ENCODE data around the gene THSD7B. TPM values are rescaled to one million over a fixed set of nuclear protein-coding genes. Genes with fewer than 3 reads are reported as not detected.

THSD7B gene
- total RNA-seq, 1 donor from 2014 or later = 10.5 TPM

DNA sequence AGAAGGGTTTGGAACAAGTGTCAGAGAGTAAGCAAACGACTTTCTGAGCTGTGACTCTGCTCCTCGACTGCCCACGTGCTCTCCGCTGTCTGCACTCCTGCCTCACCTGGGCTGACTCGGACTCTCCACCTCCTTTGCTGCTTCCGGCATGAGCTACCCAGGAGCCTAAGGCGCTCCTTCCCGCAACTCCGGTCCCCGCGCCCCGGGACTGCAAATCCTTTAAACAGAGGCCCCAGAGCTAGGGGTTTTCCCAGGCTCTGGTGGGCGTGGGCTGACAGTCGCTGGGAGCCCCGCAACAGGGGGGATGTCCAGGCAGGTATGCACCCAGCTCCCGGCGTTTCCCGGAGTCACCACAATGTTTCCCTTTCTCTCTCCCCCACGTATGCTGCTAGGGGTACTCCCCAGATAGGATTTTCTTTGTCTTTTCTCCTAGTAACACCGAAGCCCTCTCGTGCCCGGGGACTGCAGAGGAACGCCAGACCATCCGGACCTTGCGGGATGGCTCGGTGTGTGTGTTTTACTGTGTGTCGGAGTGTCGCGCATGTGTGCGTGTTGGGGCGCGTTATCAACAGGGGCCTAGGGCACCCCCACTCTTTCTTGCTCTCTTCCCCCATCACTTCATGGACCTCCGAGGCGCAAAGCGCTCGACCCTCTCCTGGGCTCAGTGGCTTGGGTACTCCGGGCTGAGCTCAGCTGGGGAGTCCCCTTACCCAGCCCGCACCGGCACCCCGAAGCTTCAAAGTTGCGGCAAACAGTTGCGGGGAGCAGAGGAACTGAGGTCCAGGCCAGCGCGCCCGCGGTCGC is 691 bp upstream of the THSD7B start:
- peak overlapping the region; percentile 89 for H3K4me3 Mint-ChIP-seq (ENCODE audit: unreplicated experiment)
- peak; percentile 15 for DNase-seq (ENCODE audit: low spot score)

DNA sequence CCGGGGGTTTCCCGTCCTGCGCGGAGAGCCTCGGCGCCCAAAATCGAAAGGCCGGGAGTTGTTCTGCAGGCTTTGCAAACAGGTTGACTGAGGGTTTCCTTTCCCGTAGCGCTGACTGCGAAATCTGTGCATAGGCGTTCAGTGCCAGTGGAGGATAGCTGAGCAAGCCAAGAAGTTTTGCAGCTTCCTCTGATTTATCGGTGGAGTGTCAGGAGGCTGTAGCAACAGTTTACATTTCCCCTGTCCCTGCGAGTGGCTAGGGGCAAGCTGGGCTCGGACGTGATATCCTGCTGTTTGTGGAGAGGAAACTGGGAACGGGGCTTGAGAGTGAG is 694 bp downstream of the THSD7B start:
- no peak overlapping the region for H3K27ac Mint-ChIP-seq (ENCODE audit: unreplicated experiment)
- peaks cover 10% of the 10 kb centered on the region for H3K4me1 Mint-ChIP-seq (ENCODE audit: unreplicated experiment)
- peaks cover 13% of the 10 kb centered on the region for H3K27me3 Mint-ChIP-seq (ENCODE audit: unreplicated experiment)
- peak overlapping the region; percentile 90 for H3K4me3 Mint-ChIP-seq (ENCODE audit: unreplicated experiment)
- TF ChIP-seq, protein P1, sequence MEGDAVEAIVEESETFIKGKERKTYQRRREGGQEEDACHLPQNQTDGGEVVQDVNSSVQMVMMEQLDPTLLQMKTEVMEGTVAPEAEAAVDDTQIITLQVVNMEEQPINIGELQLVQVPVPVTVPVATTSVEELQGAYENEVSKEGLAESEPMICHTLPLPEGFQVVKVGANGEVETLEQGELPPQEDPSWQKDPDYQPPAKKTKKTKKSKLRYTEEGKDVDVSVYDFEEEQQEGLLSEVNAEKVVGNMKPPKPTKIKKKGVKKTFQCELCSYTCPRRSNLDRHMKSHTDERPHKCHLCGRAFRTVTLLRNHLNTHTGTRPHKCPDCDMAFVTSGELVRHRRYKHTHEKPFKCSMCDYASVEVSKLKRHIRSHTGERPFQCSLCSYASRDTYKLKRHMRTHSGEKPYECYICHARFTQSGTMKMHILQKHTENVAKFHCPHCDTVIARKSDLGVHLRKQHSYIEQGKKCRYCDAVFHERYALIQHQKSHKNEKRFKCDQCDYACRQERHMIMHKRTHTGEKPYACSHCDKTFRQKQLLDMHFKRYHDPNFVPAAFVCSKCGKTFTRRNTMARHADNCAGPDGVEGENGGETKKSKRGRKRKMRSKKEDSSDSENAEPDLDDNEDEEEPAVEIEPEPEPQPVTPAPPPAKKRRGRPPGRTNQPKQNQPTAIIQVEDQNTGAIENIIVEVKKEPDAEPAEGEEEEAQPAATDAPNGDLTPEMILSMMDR (IDR thresholded peaks at IDR 0.05; ENCODE audit: unreplicated experiment) = no peak
- H3K36me3 Mint-ChIP-seq (ENCODE audit: low read depth, unreplicated experiment) = no peaks in the 10 kb centered on the region
- no peaks in the 10 kb centered on the region for H3K9me3 Mint-ChIP-seq (ENCODE audit: unreplicated experiment)
- DNase-seq (ENCODE audit: low spot score) = peak; percentile 37

More for the DNA sequence above, 691 bp upstream of the THSD7B start:
- Mint-ChIP-seq H3K36me3 (ENCODE audit: low read depth, unreplicated experiment) (no peaks in the 10 kb centered on the region), H3K27ac (ENCODE audit: unreplicated experiment) (peak overlapping the region; percentile 33), H3K4me1 (ENCODE audit: unreplicated experiment) (peaks cover 10% of the 10 kb centered on the region), H3K9me3 (ENCODE audit: unreplicated experiment) (no peaks in the 10 kb centered on the region), H3K27me3 (ENCODE audit: unreplicated experiment) (peaks cover 13% of the 10 kb centered on the region)
- TF ChIP-seq, protein P1 (IDR thresholded peaks at IDR 0.05; ENCODE audit: unreplicated experiment) = no peak

DNA sequence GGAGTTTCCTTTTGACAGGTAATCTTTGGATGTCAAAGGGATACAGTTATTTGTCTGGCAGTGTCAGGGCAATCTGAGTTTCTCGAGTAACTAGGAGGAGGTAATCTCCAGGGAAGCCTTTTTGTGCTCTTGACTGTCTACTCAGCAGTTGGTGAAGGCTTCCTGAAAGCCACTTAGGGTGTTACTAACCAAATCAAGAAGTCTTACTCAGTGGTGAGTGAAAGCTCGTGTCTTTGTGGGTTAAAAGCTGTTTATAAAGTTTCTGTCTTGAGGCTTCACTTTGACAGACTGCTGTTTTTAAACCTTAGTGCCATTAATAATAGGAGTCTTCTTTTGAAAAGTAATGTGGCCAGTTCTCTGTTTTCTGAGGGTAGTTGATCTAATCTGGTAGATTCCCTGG is 1.7 kb downstream of the THSD7B start:
- Mint-ChIP-seq H3K27ac (ENCODE audit: unreplicated experiment) (no peak overlapping the region), H3K4me1 (ENCODE audit: unreplicated experiment) (peaks cover 10% of the 10 kb centered on the region), H3K4me3 (ENCODE audit: unreplicated experiment) (peak overlapping the region; percentile 90), H3K9me3 (ENCODE audit: unreplicated experiment) (no peaks in the 10 kb centered on the region), H3K36me3 (ENCODE audit: low read depth, unreplicated experiment) (no peaks in the 10 kb centered on the region), H3K27me3 (ENCODE audit: unreplicated experiment) (peaks cover 15% of the 10 kb centered on the region)
- no peak for DNase-seq (ENCODE audit: low spot score)
- TF ChIP-seq, protein P1 (IDR thresholded peaks at IDR 0.05; ENCODE audit: unreplicated experiment) = no peak

DNA sequence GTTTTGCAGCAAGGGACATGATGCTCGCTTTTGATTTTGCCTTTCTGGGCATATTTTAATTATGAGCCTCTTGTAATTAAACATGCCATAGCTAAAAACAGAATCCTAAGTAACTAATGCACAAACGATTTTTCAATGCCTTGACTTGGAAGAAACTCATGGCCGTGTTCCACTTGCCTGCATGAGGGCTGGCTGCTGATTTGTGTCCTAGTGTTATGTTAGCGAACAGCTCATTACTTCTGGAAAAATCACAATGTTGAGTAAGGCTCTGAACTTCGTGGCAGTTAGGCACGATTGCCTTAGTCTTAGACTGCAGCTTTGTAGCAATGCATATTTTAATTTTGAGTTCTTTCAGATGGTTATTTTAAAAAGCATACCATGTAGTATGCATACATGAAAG is 4.5 kb downstream of the THSD7B start:
- peaks cover 8% of the 10 kb centered on the region for H3K4me1 Mint-ChIP-seq (ENCODE audit: unreplicated experiment)
- H3K4me3 Mint-ChIP-seq (ENCODE audit: unreplicated experiment) = no peak overlapping the region
- H3K27ac Mint-ChIP-seq (ENCODE audit: unreplicated experiment) = no peak overlapping the region
- H3K36me3 Mint-ChIP-seq (ENCODE audit: low read depth, unreplicated experiment) = no peaks in the 10 kb centered on the region
- TF ChIP-seq, protein P1 (IDR thresholded peaks at IDR 0.05; ENCODE audit: unreplicated experiment) = no peak
- no peak for DNase-seq (ENCODE audit: low spot score)
- H3K9me3 Mint-ChIP-seq (ENCODE audit: unreplicated experiment) = no peaks in the 10 kb centered on the region
- peaks cover 13% of the 10 kb centered on the region for H3K27me3 Mint-ChIP-seq (ENCODE audit: unreplicated experiment)

DNA sequence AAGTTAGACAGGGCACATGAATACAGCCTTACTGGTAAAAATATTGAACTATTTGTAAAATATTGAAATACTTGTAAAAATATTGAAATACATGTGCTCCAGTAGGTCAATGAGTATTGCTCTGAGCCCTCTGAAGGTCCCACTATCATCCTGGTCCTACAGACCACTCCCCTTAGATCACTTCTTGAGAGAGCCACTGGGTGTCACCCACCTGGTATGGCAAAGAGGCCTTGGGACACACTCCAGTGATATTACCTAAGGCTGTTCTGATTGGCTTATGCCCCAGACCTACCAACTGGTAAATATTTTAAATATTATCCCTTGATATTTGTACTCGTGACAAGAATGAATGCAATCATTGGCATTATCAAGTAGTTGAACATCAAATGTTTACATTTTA is 5.0 kb downstream of the THSD7B start:
- no peak for DNase-seq (ENCODE audit: low spot score)
- Mint-ChIP-seq H3K36me3 (ENCODE audit: low read depth, unreplicated experiment) (no peaks in the 10 kb centered on the region), H3K27me3 (ENCODE audit: unreplicated experiment) (peaks cover 13% of the 10 kb centered on the region), H3K4me3 (ENCODE audit: unreplicated experiment) (no peak overlapping the region), H3K9me3 (ENCODE audit: unreplicated experiment) (no peaks in the 10 kb centered on the region), H3K4me1 (ENCODE audit: unreplicated experiment) (peaks cover 8% of the 10 kb centered on the region), H3K27ac (ENCODE audit: unreplicated experiment) (no peak overlapping the region)
- TF ChIP-seq, protein P1 (IDR thresholded peaks at IDR 0.05; ENCODE audit: unreplicated experiment) = no peak

Data from endothelial cell (in vitro differentiated cells).